NCI-H2171 (cell line): ENCODE measurements around the gene ITPRID2.

Experiments used
- DNase-seq: peaks from one replicate; lab custom pipeline; 2025; lab: John Stamatoyannopoulos, UW

ITPRID2 gene

GRCh38 chr2:181891258-181891965 is at the start of gene ITPRID2:
ITPRID2 (plus strand) TSS chr2:181891730; CDS start chr2:181892067, 337 bp downstream.
- DNase-seq: peak; percentile 78

- no peak for DNase-seq
Observed at GRCh38 chr2:181844551-181845290, 46.8 kb upstream of the ITPRID2 start.

- DNase-seq: no peak
Observed at GRCh38 chr2:181846399-181847197, 44.9 kb upstream of the ITPRID2 start.

GRCh38 chr2:181847198-181847556 is 44.4 kb upstream of the ITPRID2 start:
- DNase-seq: no peak

- no peak for DNase-seq
Observed at GRCh38 chr2:181847702-181848101, 43.8 kb upstream of the ITPRID2 start.

GRCh38 chr2:181848261-181848886 is 43.2 kb upstream of the ITPRID2 start:
- no peak for DNase-seq

GRCh38 chr2:181849601-181850000 is 41.9 kb upstream of the ITPRID2 start:
- no peak for DNase-seq

GRCh38 chr2:181850936-181851560 is 40.5 kb upstream of the ITPRID2 start:
- DNase-seq: no peak

GRCh38 chr2:181851726-181852125 is 39.8 kb upstream of the ITPRID2 start:
- DNase-seq: no peak

- DNase-seq: no peak
Observed at GRCh38 chr2:181853696-181854095, 37.8 kb upstream of the ITPRID2 start.

- no peak for DNase-seq
Observed at GRCh38 chr2:181857483-181857882, 34.0 kb upstream of the ITPRID2 start.

- DNase-seq: no peak
Observed at GRCh38 chr2:181858600-181858999, 32.9 kb upstream of the ITPRID2 start.

- no peak for DNase-seq
Observed at GRCh38 chr2:181859123-181859522, 32.4 kb upstream of the ITPRID2 start.

- no peak for DNase-seq
Observed at GRCh38 chr2:181859803-181860202, 31.7 kb upstream of the ITPRID2 start.

- no peak for DNase-seq
Observed at GRCh38 chr2:181861379-181861778, 30.2 kb upstream of the ITPRID2 start.

GRCh38 chr2:181862583-181863281 is 28.8 kb upstream of the ITPRID2 start:
- DNase-seq: no peak

GRCh38 chr2:181872178-181872577 is 19.4 kb upstream of the ITPRID2 start:
- DNase-seq: no peak

GRCh38 chr2:181876614-181877063 is 14.9 kb upstream of the ITPRID2 start:
- DNase-seq: no peak

GRCh38 chr2:181877181-181877664 is 14.3 kb upstream of the ITPRID2 start:
- no peak for DNase-seq

GRCh38 chr2:181878448-181878847 is 13.1 kb upstream of the ITPRID2 start:
- DNase-seq: no peak

- DNase-seq: no peak
Observed at GRCh38 chr2:181879295-181879694, 12.2 kb upstream of the ITPRID2 start.
